Lower leg skin (tissue), 3 donors: ENCODE measurements around the gene OR5W2.

Experiments used
- POLR2A ChIP-seq, 2 donors: fragments of 450-650 bp; IDR thresholded peaks; one replicate each; pipeline ENCODE4 v1.6.1; 2016 to 2017; ENCODE audit warnings: antibody characterized with exemption in 2 of 2, mild to moderate bottlenecking in 1 of 2, moderate library complexity in 1 of 2
- TF ChIP-seq, protein P1 (sequence below), 3 donors: fragments of 450-650 bp; IDR thresholded peaks; one replicate each; pipeline ENCODE4 v1.5.1; 2016; ENCODE audit warnings: antibody characterized with exemption in 3 of 3, mild to moderate bottlenecking in 3 of 3, moderate library complexity in 2 of 3

DNA sequence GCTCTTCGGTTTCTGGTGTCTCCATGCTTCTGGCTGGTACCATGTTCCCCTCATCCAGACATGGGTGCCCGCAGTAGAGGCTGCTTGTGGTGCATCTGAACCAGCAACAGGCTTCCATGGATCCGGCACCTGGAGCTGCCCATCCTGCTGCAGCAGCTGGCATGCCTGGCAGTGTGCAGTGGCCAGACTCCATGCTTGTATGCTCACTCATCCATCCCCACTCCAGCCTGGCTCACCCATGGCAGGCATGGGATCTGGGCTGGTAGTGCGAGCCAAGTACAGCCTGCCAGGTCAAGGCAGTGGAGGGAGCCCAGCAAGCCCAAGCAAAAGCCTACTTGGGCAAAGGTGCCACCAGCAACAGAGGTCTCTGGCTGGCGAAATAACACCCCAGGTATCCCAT lies 6.2 kb upstream of the OR5W2 start:
- TF ChIP-seq POLR2A (IDR thresholded peaks at IDR 0.05) = no peak
- TF ChIP-seq, protein P1, sequence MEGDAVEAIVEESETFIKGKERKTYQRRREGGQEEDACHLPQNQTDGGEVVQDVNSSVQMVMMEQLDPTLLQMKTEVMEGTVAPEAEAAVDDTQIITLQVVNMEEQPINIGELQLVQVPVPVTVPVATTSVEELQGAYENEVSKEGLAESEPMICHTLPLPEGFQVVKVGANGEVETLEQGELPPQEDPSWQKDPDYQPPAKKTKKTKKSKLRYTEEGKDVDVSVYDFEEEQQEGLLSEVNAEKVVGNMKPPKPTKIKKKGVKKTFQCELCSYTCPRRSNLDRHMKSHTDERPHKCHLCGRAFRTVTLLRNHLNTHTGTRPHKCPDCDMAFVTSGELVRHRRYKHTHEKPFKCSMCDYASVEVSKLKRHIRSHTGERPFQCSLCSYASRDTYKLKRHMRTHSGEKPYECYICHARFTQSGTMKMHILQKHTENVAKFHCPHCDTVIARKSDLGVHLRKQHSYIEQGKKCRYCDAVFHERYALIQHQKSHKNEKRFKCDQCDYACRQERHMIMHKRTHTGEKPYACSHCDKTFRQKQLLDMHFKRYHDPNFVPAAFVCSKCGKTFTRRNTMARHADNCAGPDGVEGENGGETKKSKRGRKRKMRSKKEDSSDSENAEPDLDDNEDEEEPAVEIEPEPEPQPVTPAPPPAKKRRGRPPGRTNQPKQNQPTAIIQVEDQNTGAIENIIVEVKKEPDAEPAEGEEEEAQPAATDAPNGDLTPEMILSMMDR (IDR thresholded peaks at IDR 0.05) = no peak
